ENCODE measurements around the gene MTHFR.

Gene MTHFR

DNA sequence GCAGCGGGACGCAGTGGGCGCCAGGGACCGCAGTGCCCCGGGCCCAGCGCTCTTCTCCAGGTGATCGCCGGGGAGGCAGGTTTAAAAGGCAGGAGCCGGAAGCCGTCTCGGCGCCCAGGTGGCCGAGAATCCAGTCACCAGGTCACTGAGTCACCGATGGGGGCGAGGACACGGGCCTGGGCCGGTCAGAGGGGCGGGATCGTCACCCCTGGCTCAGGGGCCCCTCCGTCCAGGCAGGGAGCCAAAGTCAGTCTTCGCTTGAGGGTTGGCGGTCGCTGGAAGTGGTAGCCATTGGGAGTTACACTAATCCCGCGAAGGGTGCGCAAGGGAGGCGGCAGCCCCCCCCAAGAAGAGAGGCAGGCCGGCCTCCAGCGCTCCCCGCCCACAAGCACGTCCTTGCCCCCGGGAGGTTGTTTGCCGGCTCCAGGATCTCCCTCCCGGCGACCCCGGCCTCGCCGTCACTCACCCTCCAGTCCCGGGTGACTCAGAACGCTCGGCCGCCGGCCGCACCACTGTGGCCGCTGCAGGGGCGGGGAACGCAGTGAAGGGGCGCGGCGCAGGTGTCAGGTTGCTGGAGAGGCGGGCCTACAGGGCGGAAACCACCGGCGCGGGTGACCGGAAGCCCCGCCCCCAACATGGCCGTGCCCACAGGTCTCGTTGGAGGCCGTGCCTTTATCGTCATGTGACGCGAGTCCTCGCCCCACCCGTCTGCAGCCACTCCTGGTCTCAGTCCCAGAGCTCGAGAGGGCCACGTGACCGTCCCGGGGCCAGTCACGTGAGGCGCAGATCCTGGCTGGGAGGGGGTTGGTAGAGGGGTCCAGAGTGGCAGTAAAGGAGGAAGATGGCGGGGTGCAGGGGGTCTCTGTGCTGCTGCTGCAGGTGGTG, at the start of gene MTHFR, which contains the start of gene CLCN6:
Gene MTHFR, minus strand, starts transcription at position 543 of the 885 bp plus-strand sequence. CDS start 2,848 bp downstream, outside the sequence.
Gene CLCN6, plus strand, starts transcription at position 770 of the 885 bp plus-strand sequence. Its CDS starts 72 bp downstream, at position 842.
- DNase-seq: peak; percentile 98 to 99

DNA sequence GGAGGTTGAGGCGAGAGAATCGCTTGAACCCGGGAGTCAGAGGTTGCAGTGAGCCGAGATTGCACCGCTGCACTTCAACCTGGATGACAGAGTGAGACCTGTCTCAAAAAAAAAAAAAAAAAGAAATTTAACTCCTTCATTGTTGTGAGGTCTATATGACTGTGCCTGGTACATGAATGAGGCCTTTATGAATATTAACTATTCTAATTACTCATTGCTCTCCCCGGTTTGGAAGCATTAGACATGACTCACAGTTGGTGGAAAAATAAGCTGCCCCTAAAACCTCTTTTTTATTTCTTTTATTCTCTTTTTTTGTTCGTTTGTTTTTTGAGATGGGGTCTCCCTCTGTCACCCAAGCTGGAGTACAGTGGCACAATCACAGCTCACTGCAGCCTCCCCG, 49.7 kb upstream of the MTHFR start:
- no peak for DNase-seq

DNA sequence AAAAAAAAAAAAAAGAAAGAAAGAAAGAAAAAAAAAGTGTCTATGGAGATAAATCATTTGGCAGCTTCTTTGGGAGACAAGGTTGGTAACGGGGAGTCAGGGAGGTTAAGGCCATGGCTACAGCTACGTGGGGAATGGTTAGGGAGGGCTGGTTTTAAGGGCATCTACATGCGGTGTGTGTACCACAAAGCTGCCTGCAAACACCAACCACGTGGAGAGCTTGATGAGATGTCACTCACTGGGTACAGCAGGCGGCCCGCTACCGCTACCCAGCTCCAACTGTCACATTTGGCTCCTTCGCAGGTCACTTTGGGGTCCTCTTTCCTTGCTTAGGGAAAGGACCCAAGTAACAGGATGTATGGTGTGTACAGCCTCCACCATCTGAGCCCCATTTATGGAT, 48.8 kb upstream of the MTHFR start:
- no peak for DNase-seq

DNA sequence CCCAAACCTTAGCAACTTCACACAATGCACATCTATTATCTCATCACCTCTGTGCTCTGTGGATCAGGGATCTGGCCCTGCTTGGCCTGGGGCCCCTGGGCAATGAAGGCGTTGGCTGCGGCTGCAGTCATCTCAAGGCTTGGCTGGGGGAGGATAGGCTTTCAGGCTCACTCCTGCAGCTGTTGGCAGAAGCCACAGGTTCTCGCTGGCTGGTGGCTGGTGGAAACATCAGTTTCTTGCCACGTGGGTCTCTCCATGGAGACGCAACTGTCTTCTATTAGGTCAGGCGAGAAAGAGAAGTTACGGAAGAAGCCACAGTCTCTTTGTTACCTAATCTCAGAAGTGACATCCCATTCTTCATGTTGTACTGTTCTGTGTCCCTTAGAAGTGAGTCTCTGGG, 45.4 kb upstream of the MTHFR start:
- DNase-seq: no peak

DNA sequence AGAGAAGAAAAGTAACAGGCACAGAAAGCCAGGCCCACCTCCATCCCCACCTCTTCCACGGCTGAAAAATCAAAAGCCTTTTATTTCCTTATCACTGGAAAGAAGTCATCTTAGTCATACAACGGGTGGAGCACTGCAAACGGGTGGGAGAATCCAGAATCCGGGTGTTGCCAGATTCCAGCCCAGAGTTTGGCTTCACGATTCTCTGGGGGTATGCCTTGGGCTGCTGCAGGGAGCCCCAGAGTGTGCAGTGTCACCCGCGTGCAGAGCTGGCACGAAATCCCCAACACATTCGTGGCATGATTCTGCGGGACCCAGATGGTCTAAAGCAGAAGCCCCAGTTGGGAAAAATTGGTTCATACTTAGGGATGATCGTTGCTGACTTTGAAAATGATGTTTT, 44.4 kb upstream of the MTHFR start:
- DNase-seq: no peak

DNA sequence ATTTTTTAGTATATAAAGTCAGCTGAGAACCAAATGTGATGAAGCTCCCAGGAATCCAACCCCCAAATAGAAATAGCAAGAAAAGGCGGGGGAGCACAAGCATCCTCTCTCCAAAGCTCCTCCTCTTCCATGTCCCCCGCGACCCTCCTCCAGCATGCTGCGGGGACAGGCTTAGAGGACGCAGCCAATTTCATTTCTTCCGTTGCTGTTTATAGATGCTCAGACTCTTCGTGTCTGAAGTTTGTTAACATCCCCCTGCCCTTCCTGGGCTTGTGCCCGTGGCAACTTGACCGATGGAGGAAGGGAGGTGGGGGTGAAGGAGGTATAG, 42.6 kb upstream of the MTHFR start:
- peak; percentile 42 to 54 for DNase-seq

DNA sequence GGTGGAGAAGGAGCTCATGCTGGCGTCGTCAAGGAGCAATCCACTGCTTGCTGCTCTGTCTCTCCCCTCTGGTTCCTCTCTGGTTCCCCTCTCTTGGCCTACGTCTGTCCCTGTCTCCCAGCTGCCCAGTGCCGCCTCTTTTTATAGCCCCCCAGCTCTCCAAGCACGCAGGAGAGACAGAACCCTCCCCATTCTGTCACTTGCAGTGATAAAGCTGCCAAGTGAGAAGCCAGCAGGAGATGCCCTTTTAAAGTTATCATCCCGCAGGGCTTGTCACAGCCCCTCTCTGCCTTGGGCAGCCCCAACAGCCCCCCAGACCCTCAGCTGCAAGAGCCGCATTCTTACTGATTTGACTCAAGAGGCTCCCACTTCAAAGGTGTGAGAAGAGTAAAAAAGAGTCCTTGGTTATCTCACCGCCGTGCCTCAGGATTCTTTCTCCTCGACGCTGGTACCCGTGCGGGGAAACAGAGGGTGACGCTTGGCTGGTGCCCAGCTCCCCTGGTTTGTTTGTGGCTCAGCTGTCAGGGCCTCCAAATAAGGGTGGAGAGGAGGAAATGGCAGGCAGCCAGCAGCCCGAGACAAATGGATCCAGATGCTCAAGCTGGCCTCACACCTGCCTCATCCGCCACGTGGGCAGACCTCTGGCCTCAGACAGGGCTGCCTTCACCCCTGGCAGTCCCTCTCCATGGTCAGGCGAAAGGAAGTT, 42.1 kb upstream of the MTHFR start, which contains the start of gene NPPA:
Gene NPPA, minus strand, starts transcription at position 117 of the 706 bp plus-strand sequence. Its CDS starts 99 bp downstream, at position 18.
- DNase-seq: peak; percentile 90 to 97

DNA sequence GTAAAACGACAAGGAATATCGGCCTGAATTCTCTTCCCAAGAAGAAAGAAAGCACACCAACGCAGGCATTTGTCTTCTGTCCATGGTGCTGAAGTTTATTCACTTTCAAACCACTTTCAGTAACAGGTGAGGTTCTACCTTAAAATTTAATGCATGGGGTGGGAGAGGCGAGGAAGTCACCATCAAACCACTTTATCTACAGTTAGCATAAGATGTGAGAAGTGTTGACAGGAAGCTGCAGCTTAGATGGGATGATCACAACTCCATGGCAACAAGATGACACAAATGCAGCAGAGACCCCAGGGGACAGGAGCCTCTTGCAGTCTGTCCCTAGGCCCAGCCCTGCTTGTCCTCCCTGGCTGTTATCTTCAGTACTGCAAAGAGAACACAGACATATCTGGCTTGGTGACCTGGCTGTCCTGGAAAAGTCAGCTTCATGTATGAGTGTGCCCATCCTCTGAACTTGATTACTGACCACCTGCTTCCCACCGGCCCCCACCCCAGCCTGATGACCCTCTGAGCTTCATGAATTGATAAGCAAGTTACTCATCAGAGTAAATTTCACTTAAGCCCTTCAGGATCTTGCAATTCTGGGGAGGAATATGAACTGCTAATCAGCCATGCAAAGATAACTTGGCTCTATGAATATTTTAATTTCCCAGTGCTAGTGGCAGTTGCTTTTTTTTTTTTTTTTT, 40.0 kb upstream of the MTHFR start:
- no peak for DNase-seq

DNA sequence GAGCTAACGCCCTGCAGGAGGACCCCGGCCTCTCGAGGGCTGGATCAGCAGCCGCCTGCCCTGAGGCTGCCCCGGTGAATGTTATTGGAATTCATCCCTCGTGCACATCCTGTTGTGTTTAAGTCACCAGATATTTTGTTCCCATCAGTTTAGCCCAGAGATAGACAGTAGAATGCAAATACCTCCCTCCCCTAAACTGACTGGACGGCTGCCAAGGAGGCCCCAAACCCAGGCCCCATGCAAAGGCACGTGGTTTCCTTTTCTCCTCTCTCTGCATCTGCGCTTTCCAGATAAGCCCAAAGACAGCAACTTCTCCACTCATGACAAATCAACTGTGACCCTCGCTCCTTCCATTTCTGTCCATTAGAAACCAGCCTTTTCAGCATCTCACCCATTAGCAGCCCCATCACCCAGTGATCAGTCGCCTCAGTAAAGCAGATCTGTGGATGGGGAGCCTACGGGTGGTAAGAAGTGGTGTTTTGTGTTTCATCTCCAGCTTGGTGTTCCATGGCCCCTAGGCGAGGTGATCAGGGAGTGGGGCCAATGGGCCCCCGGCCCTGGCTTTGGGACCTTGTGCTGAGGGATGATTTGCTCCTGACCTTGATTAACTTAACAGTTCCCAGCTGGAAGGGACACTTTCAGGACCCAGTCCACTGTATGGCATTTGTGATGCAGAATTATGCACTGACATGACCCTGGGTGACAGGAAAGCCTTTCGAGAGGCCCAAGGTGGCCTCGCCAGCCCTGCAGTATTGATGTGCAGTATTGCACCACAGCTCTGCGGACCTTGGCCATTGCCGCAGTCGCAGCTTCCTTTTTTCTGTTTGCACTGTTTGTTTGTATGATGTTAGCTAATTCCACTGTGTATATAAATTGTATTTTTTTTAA, 36.6 kb upstream of the MTHFR start:
- peak; percentile 68 to 80 for DNase-seq

DNA sequence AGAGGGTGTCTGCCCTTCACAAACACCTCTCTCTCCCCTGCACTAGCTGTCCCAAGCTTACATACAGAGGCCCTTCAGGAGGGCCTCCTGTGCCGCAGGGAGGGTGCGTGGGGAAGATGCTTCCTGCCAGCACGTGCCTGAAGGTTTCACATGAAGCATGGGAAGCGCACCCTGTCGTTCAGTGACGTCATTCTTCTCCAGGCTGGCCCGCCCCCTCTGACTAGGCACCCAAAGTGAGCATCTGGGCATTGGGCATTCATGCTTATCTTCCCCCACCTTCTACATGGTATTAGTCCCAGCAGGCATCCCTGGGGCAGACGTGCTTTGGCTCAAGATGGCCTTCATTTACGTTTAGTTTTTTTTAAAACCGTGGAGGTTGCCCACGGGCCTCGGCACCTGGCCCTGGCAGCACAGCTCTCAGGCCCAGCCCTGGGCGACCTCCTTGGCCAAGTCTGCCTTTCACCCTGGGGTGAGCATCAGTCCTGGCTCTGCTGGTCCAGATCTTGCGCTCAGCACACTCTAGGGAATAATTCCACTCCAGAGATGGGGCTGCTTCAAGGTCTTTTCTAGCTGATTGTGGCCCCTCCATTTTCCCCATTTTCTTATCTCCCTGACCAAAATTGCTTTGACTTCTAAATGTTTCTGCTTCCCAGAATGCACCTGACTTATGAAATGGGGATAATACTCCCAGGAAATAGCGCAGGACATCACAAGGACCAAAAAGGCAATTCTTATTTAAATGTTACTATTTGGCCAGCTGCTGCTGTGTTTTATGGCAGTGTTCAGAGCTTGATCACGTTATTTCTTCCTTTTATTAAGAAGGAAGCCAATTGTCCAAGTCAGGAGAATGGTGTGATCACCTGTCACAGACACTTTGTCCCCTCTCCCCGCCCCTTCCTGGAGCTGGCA, 35.7 kb upstream of the MTHFR start:
- DNase-seq: peak; percentile 32 to 71

DNA sequence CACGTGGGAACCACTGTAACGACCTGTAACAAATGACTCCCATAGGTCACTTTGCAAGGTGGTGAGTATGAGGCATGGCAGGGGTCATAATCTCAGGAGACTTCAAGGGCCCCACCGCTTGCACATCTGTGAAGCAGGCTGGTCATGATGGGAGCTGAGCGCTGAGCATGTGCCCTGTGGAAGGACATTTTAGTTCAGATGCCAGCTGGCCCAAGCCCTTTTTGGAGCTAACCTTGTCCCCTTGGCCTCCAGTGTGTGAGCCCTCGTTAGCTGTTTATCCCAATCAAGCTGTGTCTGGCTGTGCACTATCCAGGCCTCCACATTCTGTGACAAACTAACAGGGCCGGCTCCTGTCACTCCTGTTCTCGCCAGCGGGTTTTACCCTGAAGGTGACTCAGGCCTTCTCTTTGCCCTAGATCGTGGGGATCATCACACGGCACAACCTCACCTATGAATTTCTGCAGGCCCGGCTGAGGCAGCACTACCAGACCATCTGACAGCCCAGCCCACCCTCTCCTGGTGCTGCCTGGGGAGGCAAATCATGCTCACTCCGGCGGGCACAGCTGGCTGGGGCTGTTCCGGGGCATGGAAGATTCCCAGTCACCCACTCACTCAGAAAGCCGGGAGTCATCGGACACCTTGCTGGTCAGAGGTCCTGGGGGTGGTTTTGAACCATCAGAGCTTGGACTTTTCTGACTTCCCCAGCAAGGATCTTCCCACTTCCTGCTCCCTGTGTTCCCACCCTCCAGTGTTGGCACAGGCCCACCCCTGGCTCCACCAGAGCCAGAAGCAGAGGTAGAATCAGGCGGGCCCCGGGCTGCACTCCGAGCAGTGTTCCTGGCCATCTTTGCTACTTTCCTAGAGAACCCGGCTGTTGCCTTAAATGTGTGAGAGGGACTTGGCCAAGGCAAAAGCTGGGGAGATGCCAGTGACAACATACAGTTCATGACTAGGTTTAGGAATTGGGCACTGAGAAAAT, 34.3 kb upstream of the MTHFR start:
- DNase-seq: no peak

DNA sequence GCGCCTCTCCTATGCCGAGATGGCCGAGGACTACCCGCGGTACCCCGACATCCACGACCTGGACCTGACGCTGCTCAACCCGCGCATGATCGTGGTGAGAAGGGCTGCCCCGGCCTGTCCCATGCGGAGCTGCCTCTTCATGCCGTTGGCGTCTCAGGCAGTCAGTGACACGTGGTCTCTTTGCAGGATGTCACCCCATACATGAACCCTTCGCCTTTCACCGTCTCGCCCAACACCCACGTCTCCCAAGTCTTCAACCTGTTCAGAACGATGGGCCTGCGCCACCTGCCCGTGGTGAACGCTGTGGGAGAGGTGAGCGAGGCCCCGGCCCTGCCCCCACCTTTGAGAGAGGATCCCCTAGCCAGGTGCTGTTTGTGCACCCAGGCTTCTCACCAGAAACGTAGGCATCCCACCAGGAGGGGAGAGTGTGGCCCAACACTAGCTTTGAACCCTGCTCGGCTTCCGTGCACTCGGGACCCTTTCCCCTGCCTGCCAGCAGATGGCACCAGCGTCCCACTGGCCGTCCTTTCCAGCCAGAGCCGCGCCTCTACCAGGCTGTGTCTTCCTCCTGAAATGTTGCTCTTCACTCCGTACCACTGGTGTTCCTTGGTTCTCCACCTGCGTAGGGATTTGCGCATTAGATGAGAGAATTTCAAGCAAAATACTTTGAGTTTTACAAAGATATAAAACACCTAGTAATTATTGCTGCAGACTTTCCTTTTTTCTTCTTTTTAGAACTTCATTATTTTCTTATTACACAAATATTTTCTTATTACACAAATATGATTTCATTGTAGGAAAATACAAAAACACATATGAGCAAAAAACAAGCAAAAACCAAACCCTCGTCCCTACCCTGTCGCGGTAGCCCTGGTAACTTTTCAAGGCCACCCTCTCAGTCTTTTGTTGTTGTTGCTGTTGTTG, 32.8 kb upstream of the MTHFR start:
- peak; percentile 62 to 65 for DNase-seq

DNA sequence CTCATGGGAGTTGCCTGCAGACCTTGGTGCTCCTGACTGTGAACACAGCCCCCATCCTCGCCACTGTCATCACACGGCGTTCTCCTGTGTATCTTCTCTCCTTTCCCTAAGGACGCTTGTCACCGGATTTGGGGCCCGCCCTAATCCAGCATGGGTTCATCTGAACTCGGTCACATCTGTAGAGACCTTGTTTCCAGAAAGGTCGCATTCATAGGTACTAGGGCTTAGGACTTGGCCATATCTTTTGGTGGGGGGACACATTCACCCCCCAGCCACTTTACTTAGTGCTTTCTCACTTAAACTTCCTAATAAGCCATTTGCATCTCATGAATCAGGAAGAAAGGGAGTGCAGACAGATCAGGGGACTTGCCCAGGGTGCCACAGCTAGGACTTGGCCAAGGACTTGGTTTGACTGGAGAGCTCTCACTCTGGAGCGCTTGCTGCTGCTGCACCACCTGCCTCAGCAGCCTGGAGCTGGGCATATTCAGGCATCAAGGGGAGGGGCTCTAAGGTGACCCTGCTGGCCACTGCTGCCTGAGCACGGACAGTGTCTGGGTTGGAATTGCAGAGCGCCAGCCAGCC, 32.1 kb upstream of the MTHFR start:
- no peak for DNase-seq

DNA sequence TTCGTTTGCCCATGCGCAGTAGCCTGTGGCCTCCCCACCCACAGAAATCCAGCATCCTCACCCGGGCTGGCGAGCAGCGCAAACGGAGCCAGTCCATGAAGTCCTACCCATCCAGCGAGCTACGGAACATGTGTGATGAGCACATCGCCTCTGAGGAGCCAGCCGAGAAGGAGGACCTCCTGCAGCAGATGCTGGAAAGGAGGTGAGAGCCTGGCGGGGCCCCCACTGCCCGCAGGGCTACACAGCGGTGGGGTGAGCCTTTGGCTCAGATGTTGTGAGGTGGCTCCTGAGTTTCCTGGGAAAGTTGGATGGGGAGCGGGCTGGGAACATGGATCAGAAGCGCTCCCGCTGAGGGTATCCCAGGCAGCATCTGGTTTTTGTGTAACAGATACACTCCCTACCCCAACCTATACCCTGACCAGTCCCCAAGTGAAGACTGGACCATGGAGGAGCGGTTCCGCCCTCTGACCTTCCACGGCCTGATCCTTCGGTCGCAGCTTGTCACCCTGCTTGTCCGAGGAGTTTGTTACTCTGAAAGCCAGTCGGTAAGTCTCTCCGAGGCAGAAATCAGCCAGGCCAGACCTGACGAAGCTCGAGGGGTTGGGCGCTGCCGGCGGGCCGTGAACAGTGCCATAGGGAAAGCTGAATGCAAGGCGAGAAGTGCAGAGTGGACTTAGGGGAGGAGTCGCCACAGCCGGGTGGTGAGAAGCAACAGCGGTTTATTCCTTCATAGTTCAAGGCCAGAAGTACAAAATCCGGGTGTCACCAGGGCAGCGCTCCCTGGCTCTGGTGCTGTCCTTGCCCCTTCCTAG, 31.4 kb upstream of the MTHFR start:
- no peak for DNase-seq

DNA sequence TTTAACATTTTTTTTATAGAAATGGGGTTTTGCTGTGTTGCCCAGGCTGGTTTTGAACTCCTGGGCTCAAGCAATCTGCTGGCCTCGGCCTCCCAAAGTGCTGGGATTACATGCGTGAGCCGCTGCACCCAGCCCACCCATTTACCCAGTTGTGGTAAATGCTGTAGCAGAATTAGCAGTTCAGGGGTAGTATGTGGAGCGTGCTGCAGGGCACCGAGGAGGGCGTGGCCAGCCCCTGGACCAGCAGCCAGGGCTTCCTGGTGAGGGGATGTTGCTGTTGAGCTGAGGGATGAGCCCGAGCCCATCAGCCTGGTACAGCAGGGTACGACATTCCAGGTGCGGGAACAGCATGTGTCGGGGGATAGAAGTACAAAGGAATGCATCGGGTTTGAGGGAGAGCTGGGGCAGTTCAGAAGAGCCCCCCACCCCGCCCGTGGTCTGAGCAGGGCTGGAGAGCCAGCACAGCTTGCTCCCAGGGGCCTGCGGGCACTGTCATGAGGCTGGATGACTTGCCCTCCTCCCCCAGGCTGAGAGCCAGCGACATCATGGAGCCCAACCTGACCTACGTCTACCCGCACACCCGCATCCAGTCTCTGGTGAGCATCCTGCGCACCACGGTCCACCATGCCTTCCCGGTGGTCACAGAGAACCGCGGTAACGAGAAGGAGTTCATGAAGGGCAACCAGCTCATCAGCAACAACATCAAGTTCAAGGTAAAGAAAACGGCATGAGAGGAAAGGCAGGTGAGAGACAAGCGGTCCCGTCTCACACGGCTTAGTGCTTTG, 29.9 kb upstream of the MTHFR start:
- DNase-seq: no peak

DNA sequence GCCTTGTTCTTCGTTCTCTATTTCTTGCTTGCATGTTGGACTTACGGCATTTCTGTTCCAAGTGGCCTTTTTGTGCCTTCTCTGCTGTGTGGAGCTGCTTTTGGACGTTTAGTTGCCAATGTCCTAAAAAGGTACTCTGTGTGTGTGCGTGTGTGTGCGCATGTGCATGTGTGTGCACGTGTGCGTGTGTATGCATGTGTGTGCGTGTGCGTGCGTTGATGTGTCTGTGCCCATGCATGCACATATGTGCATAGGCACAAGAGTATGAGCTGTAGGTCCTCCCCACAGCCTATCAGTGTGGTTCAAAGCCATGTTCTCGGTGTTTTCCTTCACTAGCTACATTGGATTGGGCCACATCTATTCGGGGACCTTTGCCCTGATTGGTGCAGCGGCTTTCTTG, 28.1 kb upstream of the MTHFR start:
- no peak for DNase-seq

DNA sequence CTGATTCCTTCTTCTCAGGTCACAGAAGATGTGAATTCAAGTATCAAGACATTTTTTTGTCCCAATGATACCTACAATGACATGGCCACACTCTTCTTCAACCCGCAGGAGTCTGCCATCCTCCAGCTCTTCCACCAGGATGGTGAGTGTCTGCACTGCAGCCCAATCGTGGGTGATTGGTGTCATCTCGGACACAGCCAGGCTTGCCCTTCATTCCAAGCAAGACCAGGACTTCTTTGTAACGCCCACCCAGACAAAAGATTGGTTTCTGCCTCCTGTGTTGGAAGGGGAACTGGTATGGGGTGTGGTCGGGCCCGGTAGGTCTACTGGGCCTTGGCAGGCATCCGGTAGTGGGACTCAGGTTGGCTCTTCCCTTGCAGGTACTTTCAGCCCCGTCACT, 27.7 kb upstream of the MTHFR start:
- DNase-seq: no peak

Measured in NCI-H2081 (cell line).